ENCODE results near the gene JAK1. TPM values are rescaled to one million over a fixed set of nuclear protein-coding genes. Genes with fewer than 3 reads are reported as not detected.

JAK1 gene
- total RNA-seq, 2 experiments from 2014 or later: 213 to 236 TPM

GRCh38 chr1:64882574-64883255 lies 83.6 kb downstream of the JAK1 start:
- DNase-seq (no peak), ATAC-seq (ENCODE audit: low read depth) (no peak)
- Mint-ChIP-seq H3K4me1 (peaks cover 45% of the 10 kb centered on the region), H3K27ac (no peak overlapping the region), H3K9me3 (no peaks in the 10 kb centered on the region), H3K4me3 (no peak overlapping the region), H3K27me3 (no peaks in the 10 kb centered on the region), H3K36me3 (peaks cover 41% of the 10 kb centered on the region)
- POLR2A ChIA-PET: no interaction called here

DNA sequence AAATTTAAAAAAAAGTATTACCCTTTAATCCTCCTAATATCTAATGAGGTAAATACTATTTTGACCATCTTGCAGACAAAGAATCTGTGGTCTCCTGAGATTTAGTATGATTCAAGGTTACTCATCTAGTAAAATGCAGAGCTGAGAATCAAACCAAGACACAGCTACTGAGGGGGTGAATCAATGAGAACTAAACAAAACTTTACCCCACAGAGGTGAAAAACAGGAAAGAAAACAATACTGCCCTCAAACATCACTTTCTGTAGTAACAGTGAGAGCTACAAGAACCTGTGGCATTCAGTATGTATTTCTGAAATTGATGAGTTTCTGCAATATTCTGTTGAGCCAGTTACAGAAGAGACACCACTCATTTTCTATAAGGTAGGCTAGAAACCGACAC lies 85.1 kb downstream of the JAK1 start:
- Mint-ChIP-seq H3K9me3 (no peaks in the 10 kb centered on the region), H3K36me3 (peaks cover 43% of the 10 kb centered on the region), H3K4me3 (no peak overlapping the region), H3K27me3 (no peaks in the 10 kb centered on the region), H3K4me1 (peaks cover 47% of the 10 kb centered on the region), H3K27ac (no peak overlapping the region)
- DNase-seq (no peak), ATAC-seq (ENCODE audit: low read depth) (no peak)
- POLR2A ChIA-PET: no interaction called here

- H3K36me3 Mint-ChIP-seq: peaks cover 46% of the 10 kb centered on the region
- no peaks in the 10 kb centered on the region for H3K27me3 Mint-ChIP-seq
- POLR2A ChIA-PET: interaction anchor here (0.9 kb wide), 1 partner anchor 85 kb away, joined by 3 read pairs; no protein-coding TSS in a partner anchor
- ATAC-seq (ENCODE audit: low read depth) (no peak), DNase-seq (no peak)
- H3K4me1 Mint-ChIP-seq: peaks cover 52% of the 10 kb centered on the region
- no peaks in the 10 kb centered on the region for H3K9me3 Mint-ChIP-seq
- H3K4me3 Mint-ChIP-seq: no peak overlapping the region
- no peak overlapping the region for H3K27ac Mint-ChIP-seq
Measured at GRCh38 chr1:64880449-64880848, 85.9 kb downstream of the JAK1 start.

GRCh38 chr1:64878931-64879611 lies 87.3 kb downstream of the JAK1 start:
- H3K36me3 Mint-ChIP-seq: peaks cover 45% of the 10 kb centered on the region

DNA sequence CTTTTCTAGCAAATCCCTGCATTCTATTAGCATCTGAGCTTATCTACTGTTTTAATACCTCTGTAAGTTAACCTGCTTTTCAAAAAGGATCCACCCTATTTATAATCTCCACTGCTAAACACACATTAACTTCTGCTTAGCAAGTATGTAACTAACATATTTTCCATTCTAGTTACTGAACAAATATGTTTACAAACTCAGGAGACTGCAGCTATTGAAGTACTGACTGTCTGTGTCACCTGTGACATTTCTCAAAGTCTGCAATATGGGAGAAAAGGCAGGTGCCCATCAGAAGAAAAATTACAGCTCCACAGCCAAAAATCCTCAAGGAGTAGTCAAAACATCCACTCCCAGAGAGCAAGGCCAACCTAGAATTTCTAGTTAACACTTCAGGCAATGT lies 88.3 kb downstream of the JAK1 start:
- Mint-ChIP-seq H3K4me1 (peaks cover 51% of the 10 kb centered on the region), H3K27me3 (no peaks in the 10 kb centered on the region), H3K27ac (peak overlapping the region; percentile 77), H3K9me3 (no peaks in the 10 kb centered on the region), H3K4me3 (peak overlapping the region; percentile 71), H3K36me3 (peaks cover 46% of the 10 kb centered on the region)
- ATAC-seq (ENCODE audit: low read depth): no peak
- POLR2A ChIA-PET: interaction anchor here (2.1 kb wide), 1 partner anchor 10 kb away, joined by 10 read pairs; no protein-coding TSS in a partner anchor
- DNase-seq: no peak

More at GRCh38 chr1:64878931-64879611, 87.3 kb downstream of the JAK1 start:
- Mint-ChIP-seq H3K27ac (no peak overlapping the region), H3K27me3 (no peaks in the 10 kb centered on the region), H3K4me1 (peaks cover 52% of the 10 kb centered on the region), H3K9me3 (no peaks in the 10 kb centered on the region), H3K4me3 (no peak overlapping the region)
- ATAC-seq (ENCODE audit: low read depth): no peak
- POLR2A ChIA-PET: no interaction called here
- no peak for DNase-seq

DNA sequence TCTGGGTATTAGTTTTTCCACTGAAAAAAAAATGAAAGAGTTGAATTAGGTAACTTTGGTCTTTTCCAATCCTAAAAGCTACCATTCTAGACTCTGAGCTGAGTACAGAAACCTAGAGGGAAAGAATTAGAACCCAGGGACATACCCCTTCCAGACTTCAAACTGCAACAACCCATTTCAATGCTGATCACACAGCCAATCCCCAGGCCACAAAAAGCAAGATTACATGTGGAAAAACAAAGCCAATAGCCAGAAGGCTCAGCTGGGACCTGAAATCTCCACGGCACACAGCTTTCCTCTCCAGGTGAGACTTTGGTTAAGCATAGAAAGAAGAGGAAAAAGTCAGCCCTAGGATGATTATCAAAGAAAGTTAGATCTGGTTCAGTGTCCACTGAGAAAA lies 88.8 kb downstream of the JAK1 start:
- Mint-ChIP-seq H3K4me3 (peak overlapping the region; percentile 71), H3K9me3 (no peaks in the 10 kb centered on the region), H3K27me3 (no peaks in the 10 kb centered on the region), H3K27ac (peak overlapping the region; percentile 77), H3K36me3 (peaks cover 42% of the 10 kb centered on the region), H3K4me1 (peaks cover 48% of the 10 kb centered on the region)
- DNase-seq (no peak), ATAC-seq (ENCODE audit: low read depth) (no peak)
- POLR2A ChIA-PET: interaction anchor here (1.4 to 2.1 kb wide), 3 partner anchors 9 to 89 kb away, joined by 4 to 10 read pairs (median 10); partner anchors contain the start of gene JAK1

- no peaks in the 10 kb centered on the region for H3K9me3 Mint-ChIP-seq
- peaks cover 42% of the 10 kb centered on the region for H3K36me3 Mint-ChIP-seq
- POLR2A ChIA-PET: interaction anchor here (0.6 to 2.1 kb wide), 5 partner anchors 9 to 605 kb away, joined by 3 to 10 read pairs (median 5); partner anchors contain the start of gene JAK1
- H3K27ac Mint-ChIP-seq: peak overlapping the region; percentile 77
- peaks cover 47% of the 10 kb centered on the region for H3K4me1 Mint-ChIP-seq
- peak; percentile 93 for ATAC-seq (ENCODE audit: low read depth)
- DNase-seq: no peak
- peak overlapping the region; percentile 71 for H3K4me3 Mint-ChIP-seq
- H3K27me3 Mint-ChIP-seq: no peaks in the 10 kb centered on the region
Measured at GRCh38 chr1:64877151-64877550, 89.2 kb downstream of the JAK1 start.

GRCh38 chr1:64875606-64876005 lies 90.7 kb downstream of the JAK1 start:
- no peaks in the 10 kb centered on the region for H3K9me3 Mint-ChIP-seq
- no peak for DNase-seq
- no peaks in the 10 kb centered on the region for H3K27me3 Mint-ChIP-seq
- H3K36me3 Mint-ChIP-seq: peaks cover 49% of the 10 kb centered on the region
- no peak for ATAC-seq (ENCODE audit: low read depth)
- POLR2A ChIA-PET: no interaction called here
- H3K4me1 Mint-ChIP-seq: peaks cover 45% of the 10 kb centered on the region
- H3K27ac Mint-ChIP-seq: peak overlapping the region; percentile 63
- H3K4me3 Mint-ChIP-seq: peak overlapping the region; percentile 6

GRCh38 chr1:64875101-64875500 lies 91.2 kb downstream of the JAK1 start:
- POLR2A ChIA-PET: no interaction called here

GRCh38 chr1:64874666-64875065 lies 91.7 kb downstream of the JAK1 start:
- ATAC-seq (ENCODE audit: low read depth) (no peak), DNase-seq (no peak)
- H3K4me3 Mint-ChIP-seq: no peak overlapping the region
- peaks cover 45% of the 10 kb centered on the region for H3K4me1 Mint-ChIP-seq
- POLR2A ChIA-PET: no interaction called here
- no peak overlapping the region for H3K27ac Mint-ChIP-seq
- H3K27me3 Mint-ChIP-seq: no peaks in the 10 kb centered on the region
- peaks cover 48% of the 10 kb centered on the region for H3K36me3 Mint-ChIP-seq
- H3K9me3 Mint-ChIP-seq: no peaks in the 10 kb centered on the region

More at GRCh38 chr1:64875101-64875500, 91.2 kb downstream of the JAK1 start:
- Mint-ChIP-seq H3K27me3 (no peaks in the 10 kb centered on the region), H3K36me3 (peaks cover 45% of the 10 kb centered on the region), H3K4me1 (peaks cover 45% of the 10 kb centered on the region), H3K4me3 (no peak overlapping the region), H3K9me3 (no peaks in the 10 kb centered on the region), H3K27ac (peak overlapping the region; percentile 19)
- ATAC-seq (ENCODE audit: low read depth): no peak
- no peak for DNase-seq

GRCh38 chr1:64873576-64873975 lies 92.8 kb downstream of the JAK1 start:
- no peak overlapping the region for H3K27ac Mint-ChIP-seq
- ATAC-seq (ENCODE audit: low read depth): no peak
- H3K4me1 Mint-ChIP-seq: peaks cover 40% of the 10 kb centered on the region
- H3K36me3 Mint-ChIP-seq: peaks cover 52% of the 10 kb centered on the region
- H3K4me3 Mint-ChIP-seq: no peak overlapping the region
- H3K9me3 Mint-ChIP-seq: no peaks in the 10 kb centered on the region
- POLR2A ChIA-PET: no interaction called here
- no peaks in the 10 kb centered on the region for H3K27me3 Mint-ChIP-seq
- no peak for DNase-seq

- H3K4me3 Mint-ChIP-seq: no peak overlapping the region
- peak; percentile 32 for ATAC-seq (ENCODE audit: low read depth)
- peaks cover 54% of the 10 kb centered on the region for H3K36me3 Mint-ChIP-seq
- H3K9me3 Mint-ChIP-seq: no peaks in the 10 kb centered on the region
- H3K27me3 Mint-ChIP-seq: no peaks in the 10 kb centered on the region
- H3K4me1 Mint-ChIP-seq: peaks cover 28% of the 10 kb centered on the region
- DNase-seq: no peak
- H3K27ac Mint-ChIP-seq: no peak overlapping the region
- POLR2A ChIA-PET: no interaction called here
Measured at GRCh38 chr1:64872067-64872466, 94.3 kb downstream of the JAK1 start.

- Mint-ChIP-seq H3K27me3 (no peaks in the 10 kb centered on the region), H3K27ac (no peak overlapping the region), H3K9me3 (no peaks in the 10 kb centered on the region), H3K36me3 (peaks cover 56% of the 10 kb centered on the region), H3K4me3 (no peak overlapping the region), H3K4me1 (peaks cover 21% of the 10 kb centered on the region)
- no peak for ATAC-seq (ENCODE audit: low read depth)
- POLR2A ChIA-PET: no interaction called here
- no peak for DNase-seq
Measured at GRCh38 chr1:64871256-64871655, 95.1 kb downstream of the JAK1 start.

DNA sequence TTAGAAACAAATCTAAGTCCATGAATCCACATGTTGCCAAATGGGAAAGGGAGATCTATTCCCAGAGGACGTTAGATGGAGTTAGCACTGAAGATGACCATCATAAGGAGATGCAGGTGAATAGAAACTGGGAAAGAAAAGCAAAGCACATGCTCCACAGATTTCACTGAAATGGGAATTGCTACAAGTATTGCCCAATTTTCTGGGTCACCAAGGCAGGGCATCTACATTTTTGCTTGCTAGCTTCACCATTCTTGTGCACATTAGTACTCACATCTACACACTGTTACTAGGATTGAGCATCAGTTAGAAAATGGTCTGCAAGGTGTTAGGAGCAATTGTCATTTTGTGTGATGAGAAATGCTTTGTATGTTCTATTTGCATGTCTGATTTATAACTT lies 99.1 kb downstream of the JAK1 start:
- POLR2A ChIA-PET: no interaction called here
- peaks cover 22% of the 10 kb centered on the region for H3K4me1 Mint-ChIP-seq
- no peak overlapping the region for H3K27ac Mint-ChIP-seq
- H3K36me3 Mint-ChIP-seq: peaks cover 55% of the 10 kb centered on the region
- H3K4me3 Mint-ChIP-seq: no peak overlapping the region
- DNase-seq (no peak), ATAC-seq (ENCODE audit: low read depth) (no peak)
- H3K27me3 Mint-ChIP-seq: no peaks in the 10 kb centered on the region
- H3K9me3 Mint-ChIP-seq: no peaks in the 10 kb centered on the region
